Nephron progenitor cell (in vitro differentiated cells): ENCODE measurements around the gene TRIP6.

Experiments
- DNase-seq: peaks from one replicate; pipeline ENCODE4 v3.0.0; 2021
- H3K27ac Mint-ChIP-seq: 2 replicates; pipeline ENCODE4 v1.8.0; 2021; ENCODE audit warnings: mild to moderate bottlenecking, moderate library complexity, mixed read lengths
- H3K27me3 Mint-ChIP-seq: 2 replicates; pipeline ENCODE4 v1.8.0; 2021; ENCODE audit warnings: mild to moderate bottlenecking, low read depth, mixed read lengths; ENCODE audit not compliant: poor library complexity
- H3K36me3 Mint-ChIP-seq: 2 replicates; pipeline ENCODE4 v1.8.0; 2021; ENCODE audit warnings: low read depth, mixed read lengths
- H3K4me1 Mint-ChIP-seq: 2 replicates; pipeline ENCODE4 v1.8.0; 2021; ENCODE audit warnings: mixed read lengths
- H3K4me3 Mint-ChIP-seq: 2 replicates; pipeline ENCODE4 v1.8.0; 2021; ENCODE audit warnings: mild to moderate bottlenecking, moderate library complexity, mixed read lengths
- H3K9me3 Mint-ChIP-seq: 2 replicates; pipeline ENCODE4 v1.8.0; 2021; ENCODE audit warnings: mild to moderate bottlenecking, moderate library complexity, mixed read lengths
- CTCF ChIP-seq: fragments of 200-600 bp; sonication (generic); IDR thresholded peaks from 2 replicates; pipeline ENCODE4 v1.5.0; 2021; ENCODE audit warnings: antibody characterized with exemption

TRIP6 gene

GRCh38 chr7:100884736-100885439 lies 17.7 kb downstream of the TRIP6 start:
- no peaks in the 10 kb centered on the region for H3K9me3 Mint-ChIP-seq
- H3K36me3 Mint-ChIP-seq, result peaks cover 85% of the 10 kb centered on the region
- no peak for TF ChIP-seq CTCF
- H3K4me1 Mint-ChIP-seq, result peaks cover 80% of the 10 kb centered on the region
- peak overlapping the region; percentile 98 for H3K27ac Mint-ChIP-seq
- H3K4me3 Mint-ChIP-seq, result no peak overlapping the region
- peaks cover 2% of the 10 kb centered on the region for H3K27me3 Mint-ChIP-seq
- DNase-seq, result no peak

GRCh38 chr7:100885440-100886141 lies 18.4 kb downstream of the TRIP6 start:
- no peak for DNase-seq
- Mint-ChIP-seq H3K27ac (peak overlapping the region; percentile 98), H3K9me3 (no peaks in the 10 kb centered on the region), H3K27me3 (peaks cover 3% of the 10 kb centered on the region), H3K4me1 (peaks cover 80% of the 10 kb centered on the region), H3K36me3 (peaks cover 78% of the 10 kb centered on the region), H3K4me3 (peak overlapping the region; percentile 13)
- TF ChIP-seq CTCF, result no peak

- TF ChIP-seq CTCF, result no peak
- Mint-ChIP-seq H3K9me3 (no peaks in the 10 kb centered on the region), H3K36me3 (peaks cover 71% of the 10 kb centered on the region), H3K27ac (peak overlapping the region; percentile 98), H3K27me3 (peaks cover 5% of the 10 kb centered on the region), H3K4me3 (peak overlapping the region; percentile 13), H3K4me1 (peaks cover 79% of the 10 kb centered on the region)
- no peak for DNase-seq
Measured at GRCh38 chr7:100886142-100886935, 19.2 kb downstream of the TRIP6 start.

GRCh38 chr7:100886936-100887515 lies 19.8 kb downstream of the TRIP6 start:
- H3K27ac Mint-ChIP-seq, result peak overlapping the region; percentile 98
- H3K36me3 Mint-ChIP-seq, result peaks cover 64% of the 10 kb centered on the region

More at GRCh38 chr7:100886936-100887515, 19.8 kb downstream of the TRIP6 start:
- peaks cover 83% of the 10 kb centered on the region for H3K4me1 Mint-ChIP-seq
- no peaks in the 10 kb centered on the region for H3K9me3 Mint-ChIP-seq
- H3K4me3 Mint-ChIP-seq, result peak overlapping the region; percentile 68
- no peak for DNase-seq
- TF ChIP-seq CTCF, result no peak
- H3K27me3 Mint-ChIP-seq, result peaks cover 5% of the 10 kb centered on the region
